Measurements from ENCODE around the gene DFFB.

Gene DFFB

GRCh38 chr1:3931007-3931912, 74.0 kb downstream of the DFFB start:
- DNase-seq: no peak

DNA sequence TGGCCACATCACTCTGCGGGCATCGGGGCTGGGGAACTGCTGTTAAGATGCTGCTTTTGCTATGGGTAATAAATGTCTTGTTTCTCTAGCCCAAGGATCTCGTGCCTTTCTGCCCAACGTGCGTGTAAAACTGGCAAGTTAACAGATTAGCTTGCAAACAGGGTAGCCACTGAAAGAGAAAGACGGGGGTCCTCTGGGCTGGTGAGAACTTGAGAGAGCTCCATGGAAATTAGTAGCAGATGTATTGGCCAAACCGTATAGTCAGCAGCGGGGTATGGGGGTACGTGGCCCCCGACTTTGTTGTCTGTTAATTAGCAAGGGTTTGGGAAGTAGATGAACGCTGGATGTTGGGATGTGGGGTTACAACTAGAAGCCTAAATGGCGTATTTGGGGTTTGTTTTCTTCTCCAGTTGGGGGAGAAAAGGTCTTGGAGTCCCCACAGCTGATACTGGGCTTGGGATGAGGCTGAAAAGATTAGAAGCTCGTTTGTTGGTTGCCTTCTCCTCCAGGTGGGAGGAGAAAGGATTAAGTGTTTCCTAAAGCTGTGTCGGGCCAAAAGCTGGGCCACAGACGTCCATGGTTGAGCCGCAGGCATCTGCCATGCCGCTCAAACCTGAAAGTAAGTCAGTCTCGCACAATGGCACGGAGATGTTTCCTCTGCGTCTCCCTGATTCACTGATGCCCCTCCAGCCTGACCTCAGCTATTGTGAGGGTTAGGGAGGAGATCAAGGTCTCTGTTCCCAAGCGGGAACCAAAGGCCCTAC, 75.1 kb downstream of the DFFB start:
- no peak for DNase-seq
